IMR-90 (cell line): ENCODE data around the gene MTHFD2L. TPM values are rescaled to one million over a fixed set of nuclear protein-coding genes. Genes with fewer than 3 reads are reported as not detected.

Source experiments
- ATAC-seq: fragments of 200-7000 bp; cut with Tn5 transposase; 2 replicates; pipeline ENCODE4 v1.9.1; 2020; ENCODE audit warnings: low read depth, mild to moderate bottlenecking, moderate library complexity
- BruUV-seq: library from RNA; stranded (reverse); fragments of 400-500 nt; replicated peaks from 2 replicates; lab custom pipeline; 2021; lab: Mats Ljungman, UMichigan
- CTCF ChIA-PET: fragments of 300-600 bp; formaldehyde crosslinking; extraction: SDS; loops from one replicate; lab custom pipeline; 2021; ENCODE audit warnings: antibody characterized with exemption; lab: Yijun Ruan, JAX
- POLR2A ChIA-PET: fragments of 300-600 bp; sonication (Branson Sonifier 250); formaldehyde crosslinking; loops from one replicate; lab custom pipeline; 2022; ENCODE audit warnings: antibody characterized with exemption; ENCODE audit not compliant: unreplicated experiment; lab: Charles Lee
- DNase-seq: peaks from one replicate; pipeline ENCODE4 v3.0.0; 2013
- H2AFZ ChIP-seq: replicated peaks from 2 replicates; pipeline ENCODE3; 2013; ENCODE audit warnings: low read length, mild to moderate bottlenecking; ENCODE audit not compliant: poor library complexity
- H2AK5ac ChIP-seq: 2 replicates; pipeline ENCODE4 v1.6.1; 2013; ENCODE audit warnings: low read depth, low read length, inconsistent platforms
- H2AK9ac ChIP-seq: replicated peaks from 2 replicates; pipeline ENCODE3; 2013; ENCODE audit warnings: mild to moderate bottlenecking, low read depth, low read length, moderate library complexity; ENCODE audit not compliant: poor library complexity
- H2BK120ac ChIP-seq: 2 replicates; pipeline ENCODE4 v1.6.1; 2013; ENCODE audit warnings: low read depth, low read length, inconsistent platforms
- H2BK15ac ChIP-seq: 3 replicates; pipeline ENCODE4 v1.6.1; 2013; ENCODE audit warnings: low read depth, low read length, inconsistent platforms
- H2BK20ac ChIP-seq: 2 replicates; pipeline ENCODE4 v1.6.1; 2013; ENCODE audit warnings: low read depth, mild to moderate bottlenecking, inconsistent platforms, low read length, moderate library complexity
- H2BK5ac ChIP-seq: 2 replicates; pipeline ENCODE4 v1.6.1; 2013; ENCODE audit warnings: mild to moderate bottlenecking, low read depth, low read length, inconsistent platforms; ENCODE audit not compliant: poor library complexity, severe bottlenecking
- H3K14ac ChIP-seq: replicated peaks from 2 replicates; pipeline ENCODE4 v1.6.1; 2013; ENCODE audit warnings: low read depth, low read length, inconsistent platforms
- H3K18ac ChIP-seq: 2 replicates; pipeline ENCODE4 v1.6.1; 2013; ENCODE audit warnings: low read depth, low read length, control low read depth
- H3K23ac ChIP-seq: 2 replicates; pipeline ENCODE4 v1.6.1; 2013; ENCODE audit warnings: low read depth, low read length, inconsistent platforms
- H3K27ac ChIP-seq: 2 replicates; pipeline ENCODE4 v1.5.1; 2013; ENCODE audit warnings: mild to moderate bottlenecking, control low read depth, low read length; ENCODE audit not compliant: insufficient read depth
- H3K27me3 ChIP-seq: 2 replicates; pipeline ENCODE4 v1.6.1; 2013; ENCODE audit warnings: low read length; ENCODE audit not compliant: control insufficient read depth, insufficient read depth
- H3K36me3 ChIP-seq: 2 replicates; pipeline ENCODE4 v1.6.1; 2013; ENCODE audit warnings: low read length, mixed read lengths; ENCODE audit not compliant: control insufficient read depth, insufficient read depth
- H3K4ac ChIP-seq: 2 replicates; pipeline ENCODE4 v1.6.1; 2013; ENCODE audit warnings: low read depth, low read length, inconsistent platforms
- H3K4me1 ChIP-seq: 2 replicates; pipeline ENCODE4 v1.6.1; 2013; ENCODE audit warnings: low read length, mixed read lengths; ENCODE audit not compliant: control insufficient read depth, insufficient read depth
- H3K4me2 ChIP-seq: 2 replicates; pipeline ENCODE4 v1.6.1; 2013; ENCODE audit warnings: low read depth, mild to moderate bottlenecking, control low read depth, low read length, moderate library complexity
- H3K4me3 ChIP-seq: 2 replicates; pipeline ENCODE4 v1.5.1; 2013; ENCODE audit warnings: low read depth, mild to moderate bottlenecking, control low read depth, low read length, moderate library complexity; ENCODE audit not compliant: insufficient read depth
- H3K56ac ChIP-seq: 2 replicates; pipeline ENCODE4 v1.6.1; 2013; ENCODE audit warnings: low read length, inconsistent platforms; ENCODE audit not compliant: insufficient read depth; ENCODE audit errors: extremely low read depth
- H3K79me1 ChIP-seq, 2 experiments: 2 replicates each; pipeline ENCODE4 v1.6.1; 2013; ENCODE audit warnings: low read length in 2 of 2, inconsistent platforms in 1 of 2, low read depth in 1 of 2
- H3K9ac ChIP-seq: 2 replicates; pipeline ENCODE4 v1.6.1; 2013; ENCODE audit warnings: low read depth, low read length, control low read depth
- H3K9me1 ChIP-seq: 2 replicates; pipeline ENCODE4 v1.6.1; 2013; ENCODE audit warnings: low read length, inconsistent platforms; ENCODE audit not compliant: insufficient read depth
- H3K9me3 ChIP-seq: 2 replicates; pipeline ENCODE4 v1.6.1; 2013; ENCODE audit warnings: low read length; ENCODE audit not compliant: control insufficient read depth, insufficient read depth
- H4K20me1 ChIP-seq: 2 replicates; pipeline ENCODE4 v1.6.1; 2013; ENCODE audit warnings: low read length, inconsistent platforms; ENCODE audit not compliant: insufficient read depth
- H4K5ac ChIP-seq: 2 replicates; pipeline ENCODE4 v1.6.1; 2013; ENCODE audit warnings: mild to moderate bottlenecking, low read depth, low read length, control low read depth
- H4K8ac ChIP-seq, 2 experiments: 2 replicates each; pipeline ENCODE4 v1.6.1; 2013; ENCODE audit warnings: low read depth in 2 of 2, low read length in 2 of 2, control low read depth in 1 of 2, inconsistent platforms in 1 of 2
- H4K91ac ChIP-seq: 2 replicates; pipeline ENCODE4 v1.6.1; 2013; ENCODE audit warnings: low read depth, low read length, inconsistent platforms; ENCODE audit not compliant: insufficient read depth
- BHLHE40 ChIP-seq: fragments of 150-350 bp; IDR thresholded peaks from 2 replicates; pipeline ENCODE4 v1.6.1; 2016; ENCODE audit warnings: mild to moderate bottlenecking, low read depth, low read length
- CEBPB ChIP-seq: IDR thresholded peaks from 2 replicates; pipeline ENCODE4 v1.6.1; 2012; ENCODE audit warnings: low read depth, low read length, improper control_type of control experiment
- CHD1 ChIP-seq: IDR thresholded peaks from 2 replicates; pipeline ENCODE4 v1.6.1; 2012; ENCODE audit warnings: low read depth, low read length, improper control_type of control experiment
- FOS ChIP-seq: fragments of 150-350 bp; IDR thresholded peaks from 2 replicates; pipeline ENCODE4 v1.6.1; 2016; ENCODE audit warnings: low read depth, low read length
- MAFK ChIP-seq: IDR thresholded peaks from 2 replicates; pipeline ENCODE4 v1.6.1; 2012; ENCODE audit warnings: low read depth, low read length, improper control_type of control experiment
- MXI1 ChIP-seq: IDR thresholded peaks from 2 replicates; pipeline ENCODE4 v1.6.1; 2012; ENCODE audit warnings: low read depth, mild to moderate bottlenecking, low read length, moderate library complexity, borderline replicate concordance
- NFE2L2 ChIP-seq: fragments of 150-350 bp; IDR thresholded peaks from 2 replicates; pipeline ENCODE4 v1.6.1; 2016; ENCODE audit warnings: low read depth, mild to moderate bottlenecking, low read length
- POLR2A ChIP-seq: IDR thresholded peaks from 2 replicates; pipeline ENCODE4 v1.6.1; 2012; ENCODE audit warnings: mild to moderate bottlenecking, low read depth, low read length
- RAD21 ChIP-seq: IDR thresholded peaks from 2 replicates; pipeline ENCODE4 v1.6.1; 2012; ENCODE audit warnings: low read length, improper control_type of control experiment
- RCOR1 ChIP-seq: IDR thresholded peaks from 2 replicates; pipeline ENCODE4 v1.6.1; 2012; ENCODE audit warnings: mild to moderate bottlenecking, low read length, improper control_type of control experiment; ENCODE audit not compliant: insufficient replicate concordance
- RFX5 ChIP-seq: IDR thresholded peaks from 2 replicates; pipeline ENCODE4 v1.8.0; 2012; ENCODE audit warnings: low read depth, mild to moderate bottlenecking, low read length, moderate library complexity
- SMC3 ChIP-seq: fragments of 150-350 bp; IDR thresholded peaks from 2 replicates; pipeline ENCODE4 v1.6.1; 2016; ENCODE audit warnings: low read depth, mild to moderate bottlenecking, antibody characterized with exemption, low read length, moderate library complexity
- WGBS, 2 experiments: methylation state at CpG; one replicate each; pipeline versions ENCODE4 v1.1.5 to v1.1.7; 2013; ENCODE audit warnings: missing lambda C conversion rate in 2 of 2; ENCODE audit not compliant: insufficient read length in 1 of 2; ENCODE audit errors: extremely low coverage in 2 of 2; 5-methylcytosine and 5-hydroxymethylcytosine counted together
- dilution Hi-C: fragments of 300-500 bp; cut with HindIII; formaldehyde crosslinking; loops from one replicate; pipeline ENCODE4 v1.14.3; 2018; ENCODE audit warnings: low sequenced_read_pairs; ENCODE audit not compliant: unreplicated experiment
- in situ Hi-C: fragments of 300-500 bp; cut with MboI; formaldehyde crosslinking; loops from 3 replicates; pipeline ENCODE4 v1.14.3; 2019; ENCODE audit warnings: low sequenced_read_pairs, inconsistent platforms, mixed read lengths
- intact Hi-C: fragments of 100-400 bp; cut with micrococcal nuclease; formaldehyde crosslinking; loops from 2 replicates; pipeline ENCODE4 v1.10.0; 2022
- polyA plus RNA-seq, 3 experiments: library from polyadenylated mRNA; depleted of rRNA; stranded (reverse); fragments of >200 nt; gene quantifications; 2 replicates each; pipeline ENCODE4 v1.2.3, GENCODE V29; 2012; ENCODE audit warnings: low replicate concordance in 1 of 3
- total RNA-seq: library from RNA; depleted of rRNA; stranded (reverse); fragments of >200 nt; gene quantifications from 2 replicates; pipeline ENCODE4 v1.2.3, GENCODE V29; 2012
- TF ChIP-seq, protein P1 (sequence below): conservative IDR thresholded peaks from 2 replicates; pipeline ENCODE4 v1.5.1; 2012; ENCODE audit warnings: mild to moderate bottlenecking, low read depth, low read length, improper control_type of control experiment
- TF ChIP-seq, protein P2 (sequence below): fragments of 150-350 bp; IDR thresholded peaks from 2 replicates; pipeline ENCODE4 v1.6.1; 2017; ENCODE audit warnings: mild to moderate bottlenecking, antibody characterized with exemption, low read length, low read depth
- TF ChIP-seq, protein P3 (sequence below): fragments of 150-350 bp; IDR thresholded peaks from 2 replicates; pipeline ENCODE4 v1.6.1; 2016; ENCODE audit warnings: low read depth, mild to moderate bottlenecking, low read length, moderate library complexity, borderline replicate concordance

Gene MTHFD2L
- total and polyA plus RNA-seq, 2 of the 4 experiments (the other 2 are of a cell fraction): 2.8 to 4.3 TPM

DNA sequence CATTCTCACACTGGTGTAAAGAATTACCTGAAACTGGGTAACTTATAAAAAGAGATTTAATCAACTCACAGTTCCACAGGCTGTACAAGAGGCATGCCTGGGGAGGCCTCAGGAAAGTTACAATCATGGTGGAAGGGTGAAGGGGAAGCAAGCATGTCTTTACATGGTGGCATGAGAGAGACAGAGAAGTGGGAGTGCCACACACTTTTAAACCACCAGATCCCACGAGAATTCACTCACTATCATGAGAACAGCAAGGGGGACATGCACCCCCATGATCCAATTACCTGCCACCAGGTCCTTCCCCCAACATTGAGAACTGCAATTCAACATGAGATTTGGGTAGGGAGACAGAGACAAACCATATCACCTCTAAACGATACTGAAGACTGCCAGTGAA lies 173.3 kb downstream of the MTHFD2L start:
- Histone ChIP-seq H3K9ac (no peak overlapping the region), H4K8ac (no peak overlapping the region), H2BK20ac (no peak overlapping the region), H3K4me1 (no peaks in the 10 kb centered on the region), H4K5ac (no peak overlapping the region), H3K18ac (no peak overlapping the region), H2BK120ac (no peak overlapping the region), H3K23ac (no peak overlapping the region), H2BK5ac (no peak overlapping the region), H3K4ac (no peak overlapping the region), H3K27me3 (no peaks in the 10 kb centered on the region), H3K4me2 (no peak overlapping the region), H2AFZ (no peak overlapping the region), H3K9me3 (no peaks in the 10 kb centered on the region), H3K56ac (no peak overlapping the region), H2BK15ac (no peak overlapping the region), H3K14ac (no peak overlapping the region), H3K4me3 (no peak overlapping the region), H3K27ac (no peak overlapping the region), H3K79me1 (no peaks in the 10 kb centered on the region), H3K36me3 (no peaks in the 10 kb centered on the region), H4K20me1 (no peaks in the 10 kb centered on the region), H2AK9ac (no peak overlapping the region), H2AK5ac (no peak overlapping the region), H4K91ac (no peak overlapping the region), H3K9me1 (no peaks in the 10 kb centered on the region; the same call in 1 of the 2 replicates)
- ATAC-seq (no peak), DNase-seq (no peak)
- TF ChIP-seq CEBPB (no peak), SMC3 (no peak), RFX5 (no peak), FOS (no peak), BHLHE40 (no peak), MAFK (no peak), POLR2A (no peak), RCOR1 (no peak), CHD1 (no peak), MXI1 (no peak), NFE2L2 (no peak), RAD21 (no peak)
- TF ChIP-seq, protein P1, sequence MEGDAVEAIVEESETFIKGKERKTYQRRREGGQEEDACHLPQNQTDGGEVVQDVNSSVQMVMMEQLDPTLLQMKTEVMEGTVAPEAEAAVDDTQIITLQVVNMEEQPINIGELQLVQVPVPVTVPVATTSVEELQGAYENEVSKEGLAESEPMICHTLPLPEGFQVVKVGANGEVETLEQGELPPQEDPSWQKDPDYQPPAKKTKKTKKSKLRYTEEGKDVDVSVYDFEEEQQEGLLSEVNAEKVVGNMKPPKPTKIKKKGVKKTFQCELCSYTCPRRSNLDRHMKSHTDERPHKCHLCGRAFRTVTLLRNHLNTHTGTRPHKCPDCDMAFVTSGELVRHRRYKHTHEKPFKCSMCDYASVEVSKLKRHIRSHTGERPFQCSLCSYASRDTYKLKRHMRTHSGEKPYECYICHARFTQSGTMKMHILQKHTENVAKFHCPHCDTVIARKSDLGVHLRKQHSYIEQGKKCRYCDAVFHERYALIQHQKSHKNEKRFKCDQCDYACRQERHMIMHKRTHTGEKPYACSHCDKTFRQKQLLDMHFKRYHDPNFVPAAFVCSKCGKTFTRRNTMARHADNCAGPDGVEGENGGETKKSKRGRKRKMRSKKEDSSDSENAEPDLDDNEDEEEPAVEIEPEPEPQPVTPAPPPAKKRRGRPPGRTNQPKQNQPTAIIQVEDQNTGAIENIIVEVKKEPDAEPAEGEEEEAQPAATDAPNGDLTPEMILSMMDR: no peak
- TF ChIP-seq, protein P2, sequence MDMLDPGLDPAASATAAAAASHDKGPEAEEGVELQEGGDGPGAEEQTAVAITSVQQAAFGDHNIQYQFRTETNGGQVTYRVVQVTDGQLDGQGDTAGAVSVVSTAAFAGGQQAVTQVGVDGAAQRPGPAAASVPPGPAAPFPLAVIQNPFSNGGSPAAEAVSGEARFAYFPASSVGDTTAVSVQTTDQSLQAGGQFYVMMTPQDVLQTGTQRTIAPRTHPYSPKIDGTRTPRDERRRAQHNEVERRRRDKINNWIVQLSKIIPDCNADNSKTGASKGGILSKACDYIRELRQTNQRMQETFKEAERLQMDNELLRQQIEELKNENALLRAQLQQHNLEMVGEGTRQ: no peak
- TF ChIP-seq, protein P3, sequence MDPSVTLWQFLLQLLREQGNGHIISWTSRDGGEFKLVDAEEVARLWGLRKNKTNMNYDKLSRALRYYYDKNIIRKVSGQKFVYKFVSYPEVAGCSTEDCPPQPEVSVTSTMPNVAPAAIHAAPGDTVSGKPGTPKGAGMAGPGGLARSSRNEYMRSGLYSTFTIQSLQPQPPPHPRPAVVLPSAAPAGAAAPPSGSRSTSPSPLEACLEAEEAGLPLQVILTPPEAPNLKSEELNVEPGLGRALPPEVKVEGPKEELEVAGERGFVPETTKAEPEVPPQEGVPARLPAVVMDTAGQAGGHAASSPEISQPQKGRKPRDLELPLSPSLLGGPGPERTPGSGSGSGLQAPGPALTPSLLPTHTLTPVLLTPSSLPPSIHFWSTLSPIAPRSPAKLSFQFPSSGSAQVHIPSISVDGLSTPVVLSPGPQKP: no peak
- POLR2A ChIA-PET: no interaction called here
- no TSS peak for BruUV-seq
- intact Hi-C loops: no loop called here
- in situ Hi-C loops: loop anchor here (10.0 to 25.0 kb wide), 2 partner anchors 484 to 1156 kb away; no protein-coding TSS in a partner anchor
- no CpG with 5 or more reads among the region's 2 CpGs for WGBS, 2 experiments
- dilution Hi-C loops: no loop called here
- CTCF ChIA-PET: no interaction called here
